Astrocyte of the spinal cord (primary cell): Measurements from ENCODE around the gene CNOT11.

ENCODE experiments used
- DNase-seq: peaks from one replicate; pipeline ENCODE4 v3.0.0; 2011; ENCODE audit warnings: low read depth, low spot score
- H3K4me3 ChIP-seq: 2 replicates; pipeline ENCODE4 v1.5.1; 2011; ENCODE audit warnings: low read depth, mild to moderate bottlenecking, low read length, moderate library complexity
- CTCF ChIP-seq: IDR thresholded peaks from 2 replicates; pipeline ENCODE4 v1.5.1; 2012; ENCODE audit warnings: low read depth, mild to moderate bottlenecking, low read length, inconsistent platforms
- in situ Hi-C: cut with HindIII; loops from 2 replicates; pipeline ENCODE4 v1.10.0; 2017; ENCODE audit warnings: low sequenced_read_pairs

CNOT11 gene

GRCh38 chr2:101282980-101283379 is 30.3 kb downstream of the CNOT11 start:
- H3K4me3 ChIP-seq: no peak overlapping the region
- in situ Hi-C loops: no loop called here
- DNase-seq: no peak
- TF ChIP-seq CTCF: no peak

- TF ChIP-seq CTCF: no peak
- no peak overlapping the region for H3K4me3 ChIP-seq
- DNase-seq: no peak
- in situ Hi-C loops: no loop called here
Observed at GRCh38 chr2:101286684-101287083, 34.0 kb downstream of the CNOT11 start.

- H3K4me3 ChIP-seq: no peak overlapping the region
- in situ Hi-C loops: no loop called here
- TF ChIP-seq CTCF: no peak
- no peak for DNase-seq
Observed at GRCh38 chr2:101287303-101287702, 34.6 kb downstream of the CNOT11 start.

GRCh38 chr2:101290711-101291110 is 38.0 kb downstream of the CNOT11 start:
- in situ Hi-C loops: no loop called here
- no peak for TF ChIP-seq CTCF
- H3K4me3 ChIP-seq: no peak overlapping the region
- no peak for DNase-seq

GRCh38 chr2:101291973-101292372 is 39.3 kb downstream of the CNOT11 start:
- no peak for DNase-seq
- no peak for TF ChIP-seq CTCF
- in situ Hi-C loops: no loop called here
- no peak overlapping the region for H3K4me3 ChIP-seq

- TF ChIP-seq CTCF: no peak
- no peak for DNase-seq
- no peak overlapping the region for H3K4me3 ChIP-seq
- in situ Hi-C loops: no loop called here
Observed at GRCh38 chr2:101293544-101293943, 40.9 kb downstream of the CNOT11 start.

- no peak for DNase-seq
- no peak overlapping the region for H3K4me3 ChIP-seq
- no peak for TF ChIP-seq CTCF
- in situ Hi-C loops: no loop called here
Observed at GRCh38 chr2:101294861-101295260, 42.2 kb downstream of the CNOT11 start.
